GM08714 (cell line): ENCODE measurements around the gene IGFL2.
"Not testable (repeated sequence)": the region's sequence is repeated elsewhere in the genome, so short reads cannot be mapped to it uniquely, and the experiment has no call there.

ENCODE experiments used
- H3K4me3 ChIP-seq: fragments of 200-500 bp; sonication (Bioruptor generic); 2 replicates; pipeline ENCODE4 v1.5.1; 2014; ENCODE audit warnings: mild to moderate bottlenecking, low read length, inconsistent platforms
- ZNF274 ChIP-seq: IDR thresholded peaks from 2 replicates; pipeline ENCODE4 v1.6.1; 2012; ENCODE audit warnings: mild to moderate bottlenecking, low read depth, low read length

The IGFL2 gene

DNA sequence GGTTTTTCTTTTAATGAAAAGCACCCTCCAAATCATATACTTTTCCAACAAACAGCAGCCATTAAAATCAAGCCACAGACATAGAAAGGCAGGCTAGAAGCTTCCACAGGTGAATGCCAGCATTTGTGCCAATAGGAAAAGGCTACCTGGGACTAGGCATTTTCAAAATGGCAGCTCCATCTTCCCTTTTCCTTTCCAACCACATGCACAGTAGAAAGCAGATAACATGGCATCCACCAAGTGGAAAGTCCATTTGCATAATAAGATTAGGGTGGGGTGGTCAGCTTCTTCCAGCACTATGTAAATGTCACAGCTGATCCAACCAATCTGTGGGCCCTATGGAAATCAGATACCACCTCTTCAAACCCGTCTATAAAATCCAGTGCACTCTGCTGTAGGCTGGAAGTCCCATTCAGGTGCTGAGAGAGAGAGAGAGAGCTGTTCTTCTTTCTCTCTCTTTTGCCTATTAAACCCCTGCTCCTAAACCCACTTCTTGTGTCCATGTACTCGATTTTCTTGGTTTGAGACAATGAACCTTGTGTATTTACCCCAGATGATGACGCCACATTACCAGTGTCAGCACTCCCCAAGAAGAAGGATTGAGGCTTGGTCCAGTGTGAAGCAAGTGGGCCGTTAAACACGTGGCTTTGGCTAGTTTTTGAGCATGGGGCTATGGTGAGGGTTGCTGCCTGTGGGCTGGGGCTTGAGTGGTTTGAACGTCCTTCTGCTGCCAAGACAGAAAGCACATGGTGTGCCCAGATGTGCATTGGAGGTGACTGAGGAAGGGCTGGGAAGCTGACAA, 57.3 kb downstream of the IGFL2 start:
- TF ChIP-seq ZNF274, result no peak

DNA sequence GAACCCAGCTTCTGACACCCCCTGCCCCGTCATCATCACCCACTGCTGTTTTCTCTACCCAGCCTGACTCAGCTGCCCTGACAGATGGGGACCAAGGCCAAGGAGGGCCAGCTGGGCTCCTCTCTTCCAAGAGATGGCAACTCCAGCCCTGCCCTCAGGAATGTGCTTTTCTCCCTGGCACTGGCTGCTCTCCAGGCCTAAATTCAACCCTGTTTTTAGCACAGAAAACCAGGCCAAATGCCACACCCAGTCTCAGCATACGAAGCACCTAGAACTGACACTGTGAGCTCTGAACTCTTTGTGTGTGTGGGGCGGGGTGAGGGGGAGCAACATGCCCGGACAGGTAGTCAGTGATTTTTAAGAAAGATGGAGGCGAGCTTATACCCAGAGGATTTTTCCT, 58.1 kb downstream of the IGFL2 start:
- no peak for TF ChIP-seq ZNF274
- H3K4me3 ChIP-seq, result no peak overlapping the region

More for the DNA sequence above, 57.3 kb downstream of the IGFL2 start:
- H3K4me3 ChIP-seq, result no peak overlapping the region

- no peak overlapping the region for H3K4me3 ChIP-seq
- no peak for TF ChIP-seq ZNF274
These were observed 58.6 kb downstream of the IGFL2 start for GRCh38 chr19:46206682-46207081.

- H3K4me3 ChIP-seq, result not testable (repeated sequence)
These were observed 59.8 kb downstream of the IGFL2 start for GRCh38 chr19:46207858-46208257.

DNA sequence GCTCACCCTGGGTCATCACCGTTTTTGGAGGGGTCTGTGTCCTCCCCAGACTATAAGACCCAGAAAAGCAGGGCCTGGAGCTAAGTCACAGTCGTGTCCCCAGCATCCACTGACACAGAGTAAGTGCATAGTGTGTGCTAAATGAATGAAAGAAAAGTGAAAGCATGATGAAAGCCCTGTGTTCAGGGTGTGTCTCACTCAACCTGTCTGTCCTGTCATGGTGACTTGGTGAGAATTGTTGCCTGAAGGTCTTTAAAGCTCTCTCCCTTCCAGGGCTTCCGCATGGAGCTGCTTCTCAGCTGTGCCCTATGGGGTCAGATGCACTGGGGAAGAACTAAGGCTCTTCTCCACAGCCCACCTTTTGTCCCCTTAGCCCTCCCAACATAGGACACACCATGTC, 61.0 kb downstream of the IGFL2 start:
- no peak overlapping the region for H3K4me3 ChIP-seq
- TF ChIP-seq ZNF274, result no peak

GRCh38 chr19:46209472-46209871, 61.4 kb downstream of the IGFL2 start:
- H3K4me3 ChIP-seq, result no peak overlapping the region
- no peak for TF ChIP-seq ZNF274

DNA sequence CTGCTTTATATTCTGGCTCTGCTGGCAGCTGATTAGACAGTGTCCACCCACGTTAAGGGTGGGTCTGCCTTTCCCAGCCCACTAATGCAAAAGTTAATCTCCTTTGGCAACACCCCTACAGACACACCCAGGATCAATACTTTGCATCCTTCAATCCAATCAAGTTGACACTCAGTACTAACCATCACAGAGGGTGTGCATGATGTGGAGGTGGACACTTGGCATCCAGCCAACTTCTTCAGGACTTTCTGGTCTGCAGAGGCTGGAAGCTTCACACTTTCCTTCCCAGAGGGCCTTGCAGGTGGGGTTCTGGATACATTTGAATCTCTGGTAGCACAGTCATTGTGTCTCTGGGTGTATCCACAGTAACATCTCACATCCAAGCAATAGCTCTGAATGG, 62.6 kb downstream of the IGFL2 start:
- no peak overlapping the region for H3K4me3 ChIP-seq
- no peak for TF ChIP-seq ZNF274
